NB4 (cell line): ENCODE results near the gene ZNF680.

Experiments used
- CTCF ChIP-seq: IDR thresholded peaks from one replicate; pipeline ENCODE4 v1.5.1; 2012; ENCODE audit warnings: low read depth, low read length
- MAX ChIP-seq: IDR thresholded peaks from 2 replicates; pipeline ENCODE4 v1.6.1; 2011; ENCODE audit warnings: low read depth, low read length
- POLR2A ChIP-seq: IDR thresholded peaks from 2 replicates; pipeline ENCODE4 v1.6.1; 2011; ENCODE audit warnings: mild to moderate bottlenecking; ENCODE audit not compliant: insufficient read length; ENCODE audit errors: extremely low read depth

GRCh38 chr7:64528770-64529169 is 34.1 kb downstream of the ZNF680 start:
- TF ChIP-seq CTCF (no peak), POLR2A (no peak), MAX (no peak)
